MM.1S (cell line): ENCODE results near the gene SIGLEC11.

Source experiments
- DNase-seq: peaks from one replicate; pipeline ENCODE4 v3.0.0-alpha.2; 2015
- H2AFZ ChIP-seq: fragments of 300-600 bp; sonication (generic); 2 replicates; pipeline ENCODE4 v1.6.0; 2016; ENCODE audit warnings: antibody characterized with exemption, low read length
- H3F3A ChIP-seq: fragments of 300-600 bp; sonication (generic); 2 replicates; pipeline ENCODE4 v1.6.1; 2016; ENCODE audit warnings: mild to moderate bottlenecking, antibody characterized with exemption, low read length, moderate library complexity, mixed read lengths; ENCODE audit not compliant: insufficient read depth
- H3K27ac ChIP-seq: fragments of 300-600 bp; sonication (generic); 2 replicates; pipeline ENCODE4 v1.5.1; 2016; ENCODE audit warnings: mild to moderate bottlenecking, low read length
- H3K27me3 ChIP-seq: fragments of 300-600 bp; sonication (generic); replicated peaks from 2 replicates; pipeline ENCODE4 v1.6.0; 2016; ENCODE audit warnings: low read length; ENCODE audit not compliant: insufficient read depth
- H3K36me3 ChIP-seq: fragments of 300-600 bp; sonication (generic); replicated peaks from 2 replicates; pipeline ENCODE4 v1.6.1; 2016; ENCODE audit warnings: mild to moderate bottlenecking, low read length, mixed read lengths; ENCODE audit not compliant: insufficient read depth
- H3K4me1 ChIP-seq: fragments of 300-600 bp; sonication (generic); 2 replicates; pipeline ENCODE4 v1.6.1; 2016; ENCODE audit warnings: low read length, mixed read lengths
- H3K4me2 ChIP-seq: fragments of 300-600 bp; sonication (generic); 2 replicates; pipeline ENCODE4 v1.6.0; 2016; ENCODE audit warnings: low read depth, low read length
- H3K4me3 ChIP-seq: fragments of 300-600 bp; sonication (generic); 2 replicates; pipeline ENCODE4 v1.5.1; 2016; ENCODE audit warnings: low read length, mixed read lengths
- H3K79me2 ChIP-seq: fragments of 300-600 bp; sonication (generic); 2 replicates; pipeline ENCODE4 v1.6.1; 2016; ENCODE audit warnings: mixed run types, low read length, mixed read lengths
- H3K9ac ChIP-seq: fragments of 300-600 bp; sonication (generic); 2 replicates; pipeline ENCODE4 v1.6.1; 2016; ENCODE audit warnings: low read length, mixed read lengths
- H3K9me2 ChIP-seq: fragments of 300-600 bp; sonication (generic); replicated peaks from 2 replicates; pipeline ENCODE4 v1.6.1; 2016; ENCODE audit warnings: mild to moderate bottlenecking, low read length, mixed read lengths; ENCODE audit not compliant: insufficient read depth
- H3K9me3 ChIP-seq: fragments of 300-600 bp; sonication (generic); replicated peaks from 2 replicates; pipeline ENCODE4 v1.6.1; 2016; ENCODE audit warnings: mild to moderate bottlenecking, low read length, mixed read lengths; ENCODE audit not compliant: insufficient read depth
- H4K20me1 ChIP-seq: fragments of 300-600 bp; sonication (generic); 2 replicates; pipeline ENCODE4 v1.6.1; 2016; ENCODE audit warnings: mild to moderate bottlenecking, low read length, moderate library complexity, mixed read lengths; ENCODE audit not compliant: insufficient read depth
- EZH2 ChIP-seq: fragments of 300-600 bp; sonication (generic); optimal IDR thresholded peaks from 2 replicates; pipeline ENCODE3; 2017; ENCODE audit warnings: low read depth, mild to moderate bottlenecking, antibody characterized with exemption, low read length, mixed read lengths
- EZH2phosphoT487 ChIP-seq: fragments of 300-600 bp; sonication (generic); IDR thresholded peaks from 2 replicates; pipeline ENCODE4 v1.6.1; 2018; ENCODE audit warnings: antibody characterized with exemption, low read length
- TF ChIP-seq, protein P1 (sequence below): fragments of 300-600 bp; sonication (generic); IDR thresholded peaks from 2 replicates; pipeline ENCODE4 v1.5.1; 2016; ENCODE audit warnings: antibody characterized with exemption, low read length, mixed read lengths

Gene SIGLEC11

DNA sequence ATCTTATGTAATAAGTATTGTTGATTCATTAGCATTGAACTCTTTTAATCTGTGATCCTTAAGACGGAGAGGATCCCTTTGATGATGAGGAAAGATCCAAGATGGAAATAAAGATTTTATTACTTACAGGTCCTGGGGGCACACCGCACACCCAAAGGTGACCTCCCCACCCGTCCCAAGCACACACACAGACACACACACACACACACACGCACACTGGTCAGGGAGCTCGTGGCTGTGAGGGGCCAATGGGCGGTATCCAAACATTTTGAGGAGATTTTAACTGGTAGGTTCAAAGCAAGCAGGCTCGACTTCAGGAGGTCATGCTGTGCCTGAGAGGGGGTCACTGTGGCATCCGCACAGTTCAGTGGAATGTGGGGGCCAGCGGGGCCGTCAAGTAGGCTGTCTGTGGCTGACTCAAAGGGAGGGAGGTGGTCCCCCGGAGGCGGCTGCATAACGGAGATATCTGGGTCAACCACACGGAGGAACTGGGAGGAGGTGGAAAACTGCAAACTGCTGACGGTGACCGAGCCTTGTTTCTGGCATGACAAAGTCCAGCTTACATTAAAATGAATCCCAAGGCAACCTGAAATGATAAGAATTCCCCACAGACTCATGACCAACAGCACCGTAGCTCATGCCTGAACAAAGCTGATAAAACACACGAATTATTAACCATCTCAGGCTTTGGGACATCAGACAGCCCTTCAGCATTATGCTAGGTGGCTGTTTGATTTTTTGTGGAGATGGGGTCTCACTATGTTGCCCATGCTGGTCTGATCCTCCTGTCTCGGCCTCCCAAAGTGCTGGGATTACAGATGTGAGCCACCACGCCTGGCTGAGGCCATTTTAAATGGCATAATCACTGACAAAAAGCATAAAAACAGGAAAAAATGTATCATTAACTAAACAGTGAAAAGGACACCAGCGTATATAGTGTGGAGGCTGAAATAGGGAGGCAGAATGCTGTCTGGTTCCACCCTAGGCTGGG lies 20.9 kb upstream of the SIGLEC11 start:
- no peaks in the 10 kb centered on the region for H3K27me3 ChIP-seq
- no peaks in the 10 kb centered on the region for H3K36me3 ChIP-seq
- H2AFZ ChIP-seq, result no peak overlapping the region
- H3K4me1 ChIP-seq, result no peaks in the 10 kb centered on the region
- H3K9ac ChIP-seq, result no peak overlapping the region
- no peak for DNase-seq
- H4K20me1 ChIP-seq, result no peaks in the 10 kb centered on the region
- no peaks in the 10 kb centered on the region for H3K9me3 ChIP-seq
- no peak for TF ChIP-seq EZH2phosphoT487
- TF ChIP-seq, protein P1, sequence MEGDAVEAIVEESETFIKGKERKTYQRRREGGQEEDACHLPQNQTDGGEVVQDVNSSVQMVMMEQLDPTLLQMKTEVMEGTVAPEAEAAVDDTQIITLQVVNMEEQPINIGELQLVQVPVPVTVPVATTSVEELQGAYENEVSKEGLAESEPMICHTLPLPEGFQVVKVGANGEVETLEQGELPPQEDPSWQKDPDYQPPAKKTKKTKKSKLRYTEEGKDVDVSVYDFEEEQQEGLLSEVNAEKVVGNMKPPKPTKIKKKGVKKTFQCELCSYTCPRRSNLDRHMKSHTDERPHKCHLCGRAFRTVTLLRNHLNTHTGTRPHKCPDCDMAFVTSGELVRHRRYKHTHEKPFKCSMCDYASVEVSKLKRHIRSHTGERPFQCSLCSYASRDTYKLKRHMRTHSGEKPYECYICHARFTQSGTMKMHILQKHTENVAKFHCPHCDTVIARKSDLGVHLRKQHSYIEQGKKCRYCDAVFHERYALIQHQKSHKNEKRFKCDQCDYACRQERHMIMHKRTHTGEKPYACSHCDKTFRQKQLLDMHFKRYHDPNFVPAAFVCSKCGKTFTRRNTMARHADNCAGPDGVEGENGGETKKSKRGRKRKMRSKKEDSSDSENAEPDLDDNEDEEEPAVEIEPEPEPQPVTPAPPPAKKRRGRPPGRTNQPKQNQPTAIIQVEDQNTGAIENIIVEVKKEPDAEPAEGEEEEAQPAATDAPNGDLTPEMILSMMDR, result no peak
- TF ChIP-seq EZH2, result no peak
- no peaks in the 10 kb centered on the region for H3K79me2 ChIP-seq
- H3F3A ChIP-seq, result no peaks in the 10 kb centered on the region
- H3K4me2 ChIP-seq, result no peak overlapping the region
- no peak overlapping the region for H3K27ac ChIP-seq
- no peak overlapping the region for H3K4me3 ChIP-seq
- H3K9me2 ChIP-seq, result no peaks in the 10 kb centered on the region

DNA sequence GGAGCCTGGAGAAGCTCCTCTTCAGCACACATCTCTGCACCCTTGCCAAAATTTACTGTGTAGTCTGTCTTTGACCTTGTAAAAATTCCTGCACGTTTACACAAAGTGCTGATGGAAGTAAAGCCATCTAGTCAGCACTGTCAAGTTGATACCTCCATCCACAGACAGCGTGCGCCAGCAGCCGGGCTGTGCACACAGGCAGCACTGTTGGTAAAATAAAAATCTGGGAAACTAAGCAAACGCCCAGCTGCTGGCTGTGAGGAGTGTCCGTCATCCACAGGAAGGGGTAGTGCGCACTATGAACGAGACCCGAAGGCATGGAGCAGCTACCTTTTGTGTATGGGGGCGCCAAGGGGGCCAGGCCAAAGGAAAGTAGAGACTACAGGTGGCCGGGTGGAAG lies 17.4 kb upstream of the SIGLEC11 start:
- Histone ChIP-seq H3K27ac (no peak overlapping the region), H3K79me2 (no peaks in the 10 kb centered on the region), H3K4me2 (no peak overlapping the region), H4K20me1 (no peaks in the 10 kb centered on the region), H3K9me2 (no peaks in the 10 kb centered on the region), H3K4me3 (no peak overlapping the region), H3K36me3 (no peaks in the 10 kb centered on the region), H3K4me1 (no peaks in the 10 kb centered on the region), H3K27me3 (no peaks in the 10 kb centered on the region), H3K9me3 (no peaks in the 10 kb centered on the region), H2AFZ (no peak overlapping the region), H3F3A (no peaks in the 10 kb centered on the region), H3K9ac (no peak overlapping the region)
- no peak for TF ChIP-seq EZH2phosphoT487
- no peak for DNase-seq

DNA sequence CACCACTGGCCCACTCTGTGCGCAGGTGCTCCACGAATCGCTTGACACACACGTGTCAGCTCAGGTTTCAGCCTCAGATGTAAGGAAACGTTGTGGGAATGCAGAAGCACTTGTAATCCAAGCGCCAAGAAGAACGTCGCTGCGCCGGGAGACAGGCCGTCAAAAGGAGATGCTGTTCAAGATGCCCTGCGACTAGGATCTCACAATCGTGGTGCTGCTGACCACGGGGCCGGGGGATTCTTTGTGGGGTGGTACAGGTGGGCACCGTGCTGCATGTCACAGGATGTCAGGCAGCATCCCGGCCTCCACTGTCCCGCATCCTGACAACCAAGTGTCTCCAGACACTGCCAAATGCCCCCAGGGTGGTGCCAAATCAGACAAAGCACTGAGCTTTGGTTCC lies 16.9 kb upstream of the SIGLEC11 start:
- TF ChIP-seq, protein P1, result no peak
- TF ChIP-seq EZH2phosphoT487, result no peak
- TF ChIP-seq EZH2, result no peak
- no peaks in the 10 kb centered on the region for H3K9me2 ChIP-seq

DNA sequence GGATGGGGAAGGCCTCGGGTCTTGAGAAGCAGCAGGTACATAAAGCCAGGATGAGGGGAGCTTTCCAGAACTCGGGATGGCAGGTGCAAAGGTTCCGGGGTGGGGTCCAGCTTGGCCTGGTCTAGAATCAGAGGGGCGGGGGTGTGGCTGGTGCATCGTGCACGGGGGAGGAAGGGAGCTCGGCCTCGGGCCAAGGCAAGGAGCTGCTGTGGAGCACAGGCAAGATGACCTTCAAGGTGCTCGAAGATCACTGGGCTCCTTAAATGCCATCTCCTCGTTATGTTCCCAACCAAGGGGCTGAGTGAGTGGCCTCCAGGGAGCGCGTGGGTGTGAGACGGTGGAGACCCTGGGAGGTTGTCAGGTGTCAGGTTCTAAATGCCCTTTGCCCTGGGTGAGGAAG lies 16.1 kb upstream of the SIGLEC11 start:
- H3K9me2 ChIP-seq, result no peaks in the 10 kb centered on the region
- TF ChIP-seq, protein P1, result no peak
- TF ChIP-seq EZH2 (no peak), EZH2phosphoT487 (no peak)
- H3K27ac ChIP-seq, result no peak overlapping the region
- no peaks in the 10 kb centered on the region for H3K4me1 ChIP-seq
- H3K9me3 ChIP-seq, result no peaks in the 10 kb centered on the region
- no peaks in the 10 kb centered on the region for H3K36me3 ChIP-seq
- no peaks in the 10 kb centered on the region for H3K27me3 ChIP-seq
- H3F3A ChIP-seq, result no peaks in the 10 kb centered on the region
- H2AFZ ChIP-seq, result no peak overlapping the region
- H4K20me1 ChIP-seq, result no peaks in the 10 kb centered on the region
- no peaks in the 10 kb centered on the region for H3K79me2 ChIP-seq
- H3K4me3 ChIP-seq, result no peak overlapping the region
- H3K4me2 ChIP-seq, result no peak overlapping the region
- H3K9ac ChIP-seq, result no peak overlapping the region
- no peak for DNase-seq

More for the DNA sequence above, 16.9 kb upstream of the SIGLEC11 start:
- H3K27me3 ChIP-seq, result no peaks in the 10 kb centered on the region
- H4K20me1 ChIP-seq, result no peaks in the 10 kb centered on the region
- H3K4me2 ChIP-seq, result no peak overlapping the region
- no peaks in the 10 kb centered on the region for H3K4me1 ChIP-seq
- no peaks in the 10 kb centered on the region for H3K36me3 ChIP-seq
- no peaks in the 10 kb centered on the region for H3K9me3 ChIP-seq
- H2AFZ ChIP-seq, result no peak overlapping the region
- DNase-seq, result no peak
- no peak overlapping the region for H3K27ac ChIP-seq
- H3F3A ChIP-seq, result no peaks in the 10 kb centered on the region
- no peak overlapping the region for H3K4me3 ChIP-seq
- H3K79me2 ChIP-seq, result no peaks in the 10 kb centered on the region
- no peak overlapping the region for H3K9ac ChIP-seq
